WERI-Rb-1 (cell line): Measurements from ENCODE around the gene LIFR.

ENCODE experiments used
- DNase-seq: peaks from one replicate; pipeline ENCODE4 v3.0.0-alpha.2; 2020
- H3K27ac ChIP-seq: fragments of 250-450 bp; sonication (Bioruptor Pico); 2 replicates; pipeline ENCODE4 v1.5.1; 2020; ENCODE audit warnings: mild to moderate bottlenecking, moderate library complexity
- H3K27me3 ChIP-seq: fragments of 250-450 bp; sonication (Bioruptor Pico); 2 replicates; pipeline ENCODE4 v1.5.1; 2021; ENCODE audit warnings: mild to moderate bottlenecking, low read depth, moderate library complexity; ENCODE audit not compliant: insufficient read depth, severe bottlenecking
- H3K36me3 ChIP-seq: fragments of 250-450 bp; sonication (Bioruptor Pico); 2 replicates; pipeline ENCODE4 v1.5.1; 2020; ENCODE audit warnings: mild to moderate bottlenecking, moderate library complexity
- H3K4me3 ChIP-seq: 2 replicates; pipeline ENCODE4 v1.5.1; 2011; ENCODE audit warnings: low read depth, mild to moderate bottlenecking, control low read depth, low read length
- H3K9me3 ChIP-seq: fragments of 250-450 bp; sonication (Bioruptor Pico); 2 replicates; pipeline ENCODE4 v1.5.1; 2021; ENCODE audit warnings: mild to moderate bottlenecking, moderate library complexity; ENCODE audit not compliant: severe bottlenecking
- CTCF ChIP-seq: IDR thresholded peaks from 2 replicates; pipeline ENCODE4 v1.5.1; 2011; ENCODE audit warnings: low read depth, mild to moderate bottlenecking, control low read depth, inconsistent platforms, low read length

LIFR gene

GRCh38 chr5:38451074-38451725 is 105.2 kb downstream of the LIFR start:
- Histone ChIP-seq H3K4me3 (no peak overlapping the region), H3K27me3 (no peaks in the 10 kb centered on the region), H3K36me3 (peaks cover 57% of the 10 kb centered on the region), H3K9me3 (no peaks in the 10 kb centered on the region), H3K27ac (no peak overlapping the region)
- no peak for TF ChIP-seq CTCF
- DNase-seq: no peak

- no peak for TF ChIP-seq CTCF
- Histone ChIP-seq H3K9me3 (no peaks in the 10 kb centered on the region), H3K27ac (no peak overlapping the region), H3K36me3 (peaks cover 51% of the 10 kb centered on the region), H3K4me3 (no peak overlapping the region), H3K27me3 (no peaks in the 10 kb centered on the region)
- DNase-seq: no peak
These were observed 105.8 kb downstream of the LIFR start for GRCh38 chr5:38450627-38451026.

DNA sequence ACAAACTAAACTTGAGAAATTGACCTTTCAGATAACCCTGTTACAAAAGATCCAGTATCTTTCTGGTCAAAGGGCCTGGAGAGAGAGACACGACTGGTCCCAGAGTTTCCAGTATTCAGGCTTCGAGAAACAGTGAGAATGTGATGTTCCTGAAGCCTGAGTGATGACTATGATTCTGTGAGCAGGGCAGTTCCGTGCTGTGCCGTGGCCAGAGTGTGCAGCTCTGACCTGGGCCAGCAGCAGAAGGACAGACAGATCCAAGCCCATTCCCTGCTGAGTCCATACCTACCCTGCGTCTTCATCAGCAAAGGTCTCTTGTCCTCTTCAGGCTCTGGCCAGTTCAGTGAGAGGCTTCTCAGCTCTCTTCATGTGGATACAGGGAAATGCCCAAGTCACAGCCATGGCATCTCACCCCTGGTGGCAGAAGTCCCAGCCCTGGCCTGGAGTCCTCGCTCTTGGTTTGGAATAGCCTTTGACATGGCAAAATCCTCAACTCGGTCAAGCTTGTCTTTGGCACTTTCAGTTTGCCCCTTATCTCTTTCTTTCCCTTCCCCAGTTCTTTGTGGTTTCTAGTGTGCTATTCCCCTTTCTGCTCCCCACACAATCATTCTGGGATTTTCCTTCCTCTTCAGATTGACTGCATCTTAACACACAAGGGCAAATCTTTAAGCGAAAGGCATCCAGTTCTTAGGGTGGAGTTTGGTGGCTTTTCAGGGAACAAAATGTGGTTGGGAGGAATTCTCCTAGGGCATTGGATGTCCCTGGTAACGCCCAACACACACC is 107.7 kb downstream of the LIFR start:
- Histone ChIP-seq H3K27me3 (no peaks in the 10 kb centered on the region), H3K27ac (no peak overlapping the region), H3K4me3 (no peak overlapping the region), H3K9me3 (no peaks in the 10 kb centered on the region), H3K36me3 (peaks cover 39% of the 10 kb centered on the region)
- no peak for DNase-seq
- no peak for TF ChIP-seq CTCF

DNA sequence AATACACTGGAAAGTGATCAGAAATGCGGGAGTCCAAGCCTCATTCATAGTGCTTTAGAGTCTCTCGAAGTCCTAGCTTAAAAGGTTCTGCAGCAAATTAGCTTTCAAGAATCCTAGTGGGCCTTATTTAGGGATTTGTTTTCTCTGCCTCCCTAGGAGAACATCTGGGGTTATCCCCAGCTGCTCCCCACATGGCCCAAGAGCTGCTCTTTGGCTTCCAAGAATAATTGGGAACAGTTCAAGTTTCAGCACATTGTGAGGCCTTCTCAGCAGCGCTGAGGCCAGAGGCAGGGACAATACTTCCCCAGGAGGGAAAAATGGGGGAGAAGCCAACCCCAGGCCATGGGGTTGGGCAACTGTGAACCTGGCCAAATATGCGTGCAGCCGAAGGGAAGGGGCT is 108.7 kb downstream of the LIFR start:
- Histone ChIP-seq H3K27ac (no peak overlapping the region), H3K36me3 (peaks cover 29% of the 10 kb centered on the region), H3K27me3 (no peaks in the 10 kb centered on the region), H3K9me3 (no peaks in the 10 kb centered on the region), H3K4me3 (no peak overlapping the region)
- no peak for DNase-seq
- TF ChIP-seq CTCF: no peak

DNA sequence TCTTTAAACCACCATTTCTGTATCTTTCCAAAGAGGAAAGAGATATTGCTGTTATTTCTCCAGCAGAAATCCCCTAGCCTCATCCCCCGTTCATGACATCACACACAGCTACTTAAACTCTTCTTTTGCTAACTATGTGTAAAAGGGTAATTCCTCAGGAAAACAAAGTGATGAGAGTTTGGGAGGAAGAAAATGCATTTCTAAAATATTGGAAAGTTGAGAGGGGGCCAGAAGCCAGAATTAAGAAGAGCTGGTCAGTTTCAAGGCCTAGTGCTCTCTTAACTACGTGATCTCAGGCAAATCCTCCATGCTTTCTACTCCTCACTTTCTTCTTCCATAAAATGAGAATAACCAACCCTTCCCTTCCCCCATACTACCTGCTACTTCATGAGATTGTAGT is 109.4 kb downstream of the LIFR start:
- H3K9me3 ChIP-seq: no peaks in the 10 kb centered on the region
- no peak overlapping the region for H3K4me3 ChIP-seq
- H3K27ac ChIP-seq: no peak overlapping the region
- H3K27me3 ChIP-seq: no peaks in the 10 kb centered on the region
- DNase-seq: no peak
- TF ChIP-seq CTCF: no peak
- H3K36me3 ChIP-seq: peaks cover 22% of the 10 kb centered on the region
